NCI-H2227 (cell line): ENCODE results near the gene MAP3K9.
A peak's percentile ranks its signal among the peaks of the same experiment; 100 is the strongest.
"Not testable (repeated sequence)": the region's sequence is repeated elsewhere in the genome, so short reads cannot be mapped to it uniquely, and the experiment has no call there.

Experiments used
- DNase-seq: peaks from one replicate; lab custom pipeline; 2025; ENCODE audit not compliant: unreplicated experiment; lab: John Stamatoyannopoulos, UW

The MAP3K9 gene

DNA sequence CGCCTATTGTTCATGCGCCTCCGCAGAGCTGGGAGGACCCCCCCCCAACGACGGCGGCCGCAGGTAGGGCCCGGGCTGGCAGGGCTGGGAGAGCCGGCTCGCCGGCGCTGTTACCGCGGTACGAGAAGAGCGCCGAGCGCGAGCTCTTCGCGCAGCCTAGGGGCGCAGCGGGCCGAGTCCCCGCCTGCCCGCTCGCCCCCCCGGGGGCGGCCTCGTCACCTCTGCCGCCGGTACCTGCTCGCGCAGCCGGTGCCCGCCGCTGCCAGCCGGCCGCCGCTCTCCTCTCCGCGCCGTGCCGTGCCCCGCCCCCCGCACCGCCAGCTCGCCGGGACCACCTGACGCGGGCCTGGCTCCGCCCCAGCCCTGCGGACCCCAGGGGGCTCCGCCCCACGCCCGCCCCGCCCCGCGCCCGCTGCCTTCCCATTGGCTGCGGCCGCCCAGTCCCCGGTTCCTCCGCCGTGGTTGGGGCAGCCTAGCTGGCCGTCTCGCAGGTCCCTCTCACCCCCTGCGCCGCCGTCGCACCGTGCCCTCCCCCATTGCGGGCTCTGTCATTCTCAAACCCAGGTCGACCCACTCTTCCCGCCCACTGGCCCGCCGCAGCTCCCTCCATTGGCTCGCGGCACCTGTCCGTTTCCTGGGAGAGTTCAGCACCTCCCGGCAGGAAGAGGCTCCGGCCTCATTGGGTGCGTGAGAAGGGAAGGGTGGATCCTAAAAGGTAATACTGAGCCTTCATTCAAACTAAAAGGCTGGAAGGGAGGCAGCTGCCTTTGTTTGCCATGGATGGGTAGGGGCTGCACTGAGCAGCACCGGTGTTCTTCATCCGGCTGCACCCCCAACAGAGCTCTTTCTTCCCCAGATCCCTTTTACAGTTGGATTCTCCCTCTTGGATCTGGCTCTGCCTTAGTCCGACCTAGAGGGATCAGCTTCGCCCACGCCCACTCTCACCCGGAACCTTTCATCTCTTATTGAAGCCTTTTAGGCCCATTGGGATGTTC, at the start of gene MAP3K9:
MAP3K9 (minus strand) TSS at position 289 of the 995 bp plus-strand sequence. CDS start 342 bp downstream, outside the sequence.
- DNase-seq, result peak; percentile 97

GRCh38 chr14:70858641-70859040, 49.3 kb upstream of the MAP3K9 start:
- DNase-seq, result no peak

DNA sequence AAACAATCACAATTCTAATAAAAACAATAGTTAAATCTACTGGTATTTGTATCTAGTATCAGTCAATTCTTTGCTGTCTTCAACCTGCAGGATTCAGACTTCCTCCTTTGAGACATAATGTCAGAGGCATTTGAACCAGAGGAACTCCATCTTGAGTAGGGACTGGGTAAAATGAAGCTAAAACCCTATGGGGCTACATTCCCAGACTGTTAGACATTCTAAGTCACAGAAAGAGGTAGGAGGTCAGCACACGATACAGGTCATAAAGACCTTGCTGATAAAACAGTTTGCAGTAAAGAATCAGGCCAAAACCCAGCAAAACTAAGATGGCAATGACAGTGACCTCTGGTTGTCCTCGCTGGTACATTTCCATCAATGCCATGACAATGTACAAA, 48.2 kb upstream of the MAP3K9 start:
- no peak for DNase-seq

GRCh38 chr14:70856851-70857495, 47.7 kb upstream of the MAP3K9 start:
- DNase-seq, result no peak

GRCh38 chr14:70855486-70855885, 46.2 kb upstream of the MAP3K9 start:
- no peak for DNase-seq

- not testable (repeated sequence) for DNase-seq
Observed at GRCh38 chr14:70853658-70854057, 44.3 kb upstream of the MAP3K9 start.

DNA sequence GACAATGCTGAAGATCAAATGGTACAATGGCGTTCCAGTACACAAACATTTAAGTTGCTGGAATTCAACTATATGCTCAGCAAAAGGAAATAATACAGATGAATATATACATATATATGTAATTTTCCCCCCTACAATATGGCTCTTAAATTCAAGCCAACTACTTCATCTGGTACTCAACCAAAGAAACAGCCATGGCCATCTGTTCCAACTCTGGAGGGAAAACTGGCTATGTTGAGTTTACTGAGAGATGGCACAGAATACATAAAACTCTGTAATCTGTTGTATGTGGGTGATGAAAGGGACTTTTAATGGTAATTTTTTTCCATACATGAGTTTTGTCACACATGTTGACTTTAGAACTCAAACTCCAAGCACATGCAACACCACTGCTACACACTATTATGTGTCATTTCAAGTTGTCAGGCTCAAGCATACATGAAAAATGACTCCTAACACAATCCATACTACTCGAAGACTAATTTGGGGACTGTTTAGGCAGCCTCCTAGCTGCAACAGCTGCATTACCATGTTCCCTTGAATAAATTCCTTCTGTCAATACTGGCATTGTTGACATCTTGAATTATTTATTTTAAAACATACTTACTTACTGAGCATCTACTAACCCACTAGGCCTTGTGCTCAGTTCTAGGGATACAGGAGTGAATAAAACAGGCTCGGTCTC, 38.2 kb upstream of the MAP3K9 start:
- no peak for DNase-seq

DNA sequence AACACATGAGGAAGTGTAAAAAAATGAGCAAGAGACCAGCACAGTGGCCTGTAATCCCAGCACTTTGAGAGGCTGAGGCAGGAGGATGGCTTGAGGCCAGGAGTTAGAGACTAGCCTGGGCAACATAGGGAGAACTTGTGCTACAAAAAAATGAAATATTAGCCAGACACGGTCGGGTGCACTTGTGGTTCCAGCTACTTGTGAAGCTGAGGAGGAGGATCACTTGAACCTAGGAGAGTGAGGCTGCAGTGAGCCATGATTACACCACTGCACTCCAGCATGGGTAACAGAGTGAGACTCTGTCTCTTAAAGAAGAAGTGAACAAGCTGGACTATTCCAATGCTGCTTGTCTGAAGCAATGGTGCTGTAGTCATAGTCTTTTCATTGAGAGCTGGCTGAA, 36.3 kb upstream of the MAP3K9 start:
- no peak for DNase-seq

GRCh38 chr14:70842851-70843462, 33.6 kb upstream of the MAP3K9 start:
- DNase-seq, result no peak

- no peak for DNase-seq
Observed at GRCh38 chr14:70838076-70838475, 28.8 kb upstream of the MAP3K9 start.

- DNase-seq, result no peak
Observed at GRCh38 chr14:70836946-70837345, 27.6 kb upstream of the MAP3K9 start.

- no peak for DNase-seq
Observed at GRCh38 chr14:70833884-70834283, 24.6 kb upstream of the MAP3K9 start.

DNA sequence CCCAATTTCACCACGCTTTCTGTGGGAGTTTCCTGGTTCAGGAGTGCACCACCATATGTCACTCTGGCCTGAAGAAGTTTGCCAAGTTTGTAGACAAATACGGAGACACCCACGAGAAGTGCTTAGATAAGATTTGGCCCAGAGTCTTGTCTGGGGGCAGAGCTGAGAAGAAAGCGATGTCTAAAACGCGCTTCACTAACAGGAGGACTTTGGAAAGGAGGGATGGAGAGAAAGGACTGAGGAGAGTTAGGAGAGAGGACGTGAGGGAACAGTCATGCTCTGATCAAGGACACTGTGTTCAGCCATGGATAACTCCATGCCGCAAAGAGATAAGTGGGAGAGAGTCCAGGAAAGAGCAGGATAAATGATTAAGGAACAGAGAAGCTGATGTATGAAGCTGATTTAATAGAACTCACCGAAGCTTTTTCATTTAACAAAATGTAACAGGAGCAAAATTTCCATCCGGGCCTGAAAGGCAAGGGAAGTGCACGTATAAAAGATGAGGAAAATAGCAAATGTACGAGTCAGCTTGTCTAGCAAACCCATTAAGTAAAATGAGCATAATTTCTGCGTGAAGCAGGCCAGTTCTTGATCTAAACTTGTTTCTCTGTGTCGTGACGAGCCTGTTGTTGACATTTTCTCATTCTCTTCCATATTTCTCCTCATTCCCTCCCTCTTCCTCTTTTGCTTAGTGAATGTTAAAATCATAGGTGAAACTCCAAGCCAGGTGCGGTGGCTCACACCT, 23.4 kb upstream of the MAP3K9 start:
- no peak for DNase-seq

DNA sequence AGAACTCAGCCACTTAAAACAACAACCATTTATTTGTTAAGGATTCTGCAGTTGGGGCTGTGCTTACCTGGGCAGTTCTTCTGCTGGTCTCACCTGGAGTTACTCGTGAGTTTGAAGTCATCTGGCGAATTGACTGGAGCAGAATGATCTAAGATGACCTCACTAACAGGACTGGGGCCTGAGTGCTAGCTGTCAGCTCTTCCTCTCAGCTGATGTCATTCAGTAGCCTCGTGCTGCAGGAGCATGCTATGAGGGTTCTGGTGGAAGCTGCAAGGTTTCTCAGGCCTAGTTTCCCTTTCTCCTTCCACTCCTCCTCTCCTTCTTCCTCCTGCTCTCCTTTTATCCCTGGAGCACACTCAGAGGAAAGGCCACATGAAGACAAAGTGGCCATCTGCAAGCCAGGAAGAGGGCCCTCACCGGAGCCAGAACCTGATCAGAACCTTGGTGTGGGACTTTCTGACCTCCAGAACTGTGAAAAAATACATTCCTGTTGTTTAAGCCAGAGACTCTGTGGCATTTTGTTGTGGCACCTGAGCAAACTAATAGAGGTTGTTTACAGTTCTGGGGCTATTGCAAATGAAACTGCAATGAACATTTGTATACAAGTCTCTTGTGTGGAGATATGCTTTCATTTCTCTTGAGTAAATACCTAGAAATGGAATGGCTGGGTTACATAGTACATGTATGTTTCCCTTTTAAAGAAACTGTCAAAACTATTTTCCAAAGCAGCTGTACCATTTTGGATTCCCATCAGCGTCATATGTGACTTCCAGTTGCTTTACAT, 21.9 kb upstream of the MAP3K9 start:
- DNase-seq, result no peak

- DNase-seq, result no peak
Observed at GRCh38 chr14:70828188-70828587, 18.9 kb upstream of the MAP3K9 start.

GRCh38 chr14:70827752-70828151, 18.4 kb upstream of the MAP3K9 start:
- no peak for DNase-seq

- no peak for DNase-seq
Observed at GRCh38 chr14:70827347-70827746, 18.0 kb upstream of the MAP3K9 start.

- DNase-seq, result no peak
Observed at GRCh38 chr14:70823281-70823680, 14.0 kb upstream of the MAP3K9 start.

DNA sequence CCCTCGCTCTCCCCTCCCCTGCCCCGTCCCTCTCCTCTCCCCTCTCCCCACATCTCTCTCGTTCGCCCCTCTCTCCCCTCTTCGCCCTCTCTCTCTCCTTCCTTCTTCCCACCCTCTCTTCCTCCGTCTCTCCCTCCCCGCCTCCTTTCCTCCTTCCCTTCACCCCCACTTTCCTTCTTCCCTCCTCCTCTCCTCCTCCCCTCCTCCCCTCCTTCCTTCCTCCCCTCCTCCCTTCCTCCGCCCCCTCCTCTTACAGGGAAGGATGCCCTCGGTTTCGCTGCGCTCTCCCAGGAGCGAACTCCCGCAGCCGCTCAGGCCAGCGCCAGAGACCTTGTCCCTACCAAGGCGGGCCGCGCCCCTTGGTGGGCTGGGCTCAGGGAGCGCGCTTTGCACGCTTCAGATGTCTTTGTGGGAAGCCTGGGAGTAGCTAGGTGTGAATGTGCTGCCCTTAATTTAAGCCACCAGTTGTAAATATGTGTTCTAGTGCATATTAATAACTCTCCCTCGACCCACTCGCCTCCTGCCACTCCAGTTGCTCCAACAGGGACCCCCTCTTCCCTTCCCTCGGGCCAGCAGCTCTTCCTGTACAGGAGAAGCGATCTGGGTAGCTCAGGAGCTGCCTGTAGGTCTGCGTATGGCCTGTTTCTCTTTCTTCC, 13.3 kb upstream of the MAP3K9 start:
- DNase-seq, result peak; percentile 72
